GM12892 (cell line): ENCODE data around the gene KLHL6.
"Not testable (repeated sequence)": the region's sequence is repeated elsewhere in the genome, so short reads cannot be mapped to it uniquely, and the experiment has no call there.

Experiments
- DNase-seq: peaks from one replicate; pipeline ENCODE4 v3.0.0; 2011; ENCODE audit not compliant: insufficient read length
- FAIRE-seq: peaks from 2 replicates; lab custom pipeline; 2011; peaks lifted over from hg19 to GRCh38; lab: Jason Lieb, UNC
- POLR2A ChIP-seq: IDR thresholded peaks from 2 replicates; pipeline ENCODE4 v1.6.1; 2011; ENCODE audit warnings: low read depth, low read length, control low read depth
- POLR2AphosphoS5 ChIP-seq: IDR thresholded peaks from 2 replicates; pipeline ENCODE4 v1.6.1; 2011; ENCODE audit warnings: low read depth, low read length, control low read depth
- TAF1 ChIP-seq: IDR thresholded peaks from 2 replicates; pipeline ENCODE4 v1.6.1; 2011; ENCODE audit warnings: low read depth, mild to moderate bottlenecking, control low read depth, low read length, borderline replicate concordance

The KLHL6 gene

GRCh38 chr3:183540501-183541234, 14.8 kb downstream of the KLHL6 start:
- FAIRE-seq (peak; percentile 75), DNase-seq (no peak)
- TF ChIP-seq TAF1 (no peak), POLR2A (no peak), POLR2AphosphoS5 (no peak)

GRCh38 chr3:183539811-183540210, 15.7 kb downstream of the KLHL6 start:
- no peak for TF ChIP-seq POLR2A
- TF ChIP-seq TAF1: no peak
- TF ChIP-seq POLR2AphosphoS5: no peak
- no peak for DNase-seq
- peak; percentile 57 for FAIRE-seq

GRCh38 chr3:183538486-183538885, 17.0 kb downstream of the KLHL6 start:
- no peak for TF ChIP-seq POLR2AphosphoS5
- TF ChIP-seq TAF1: no peak
- no peak for TF ChIP-seq POLR2A
- FAIRE-seq: no peak
- DNase-seq: no peak

- no peak for TF ChIP-seq POLR2AphosphoS5
- TF ChIP-seq TAF1: no peak
- no peak for TF ChIP-seq POLR2A
- FAIRE-seq: no peak
- no peak for DNase-seq
These were observed 18.2 kb downstream of the KLHL6 start for GRCh38 chr3:183537295-183537730.

- TF ChIP-seq TAF1: no peak
- TF ChIP-seq POLR2A: no peak
- TF ChIP-seq POLR2AphosphoS5: peak; percentile 47; the same call in 1 of the 2 replicates
- FAIRE-seq: peak; percentile 95
These were observed 19.1 kb downstream of the KLHL6 start for GRCh38 chr3:183536238-183536880.

GRCh38 chr3:183534249-183534648, 21.3 kb downstream of the KLHL6 start:
- FAIRE-seq (no peak), DNase-seq (no peak)
- TF ChIP-seq TAF1 (no peak), POLR2AphosphoS5 (no peak), POLR2A (no peak)

More at GRCh38 chr3:183536238-183536880, 19.1 kb downstream of the KLHL6 start:
- no peak for DNase-seq

- DNase-seq (no peak), FAIRE-seq (peak; percentile 50)
- TF ChIP-seq POLR2AphosphoS5 (no peak), POLR2A (no peak), TAF1 (no peak)
These were observed 21.9 kb downstream of the KLHL6 start for GRCh38 chr3:183533412-183534132.

GRCh38 chr3:183532620-183533411, 22.7 kb downstream of the KLHL6 start:
- FAIRE-seq: no peak
- TF ChIP-seq POLR2AphosphoS5 (no peak), POLR2A (no peak), TAF1 (no peak)
- DNase-seq: no peak

- DNase-seq (no peak), FAIRE-seq (no peak)
- TF ChIP-seq TAF1: no peak
- TF ChIP-seq POLR2A: no peak
- no peak for TF ChIP-seq POLR2AphosphoS5
These were observed 25.8 kb downstream of the KLHL6 start for GRCh38 chr3:183529717-183530116.

- FAIRE-seq: no peak
- no peak for DNase-seq
- TF ChIP-seq POLR2AphosphoS5 (no peak), TAF1 (no peak), POLR2A (no peak)
These were observed 26.3 kb downstream of the KLHL6 start for GRCh38 chr3:183529185-183529584.

- DNase-seq, FAIRE-seq: not testable (repeated sequence)
These were observed 26.7 kb downstream of the KLHL6 start for GRCh38 chr3:183528758-183529157.
